Fibroblast of villous mesenchyme (primary cell): ENCODE data around the gene PID1. TPM values are rescaled to one million over a fixed set of nuclear protein-coding genes. Genes with fewer than 3 reads are reported as not detected.
A peak's percentile ranks its signal among the peaks of the same experiment; 100 is the strongest.

Experiments
- DNase-seq: peaks from one replicate; pipeline ENCODE4 v3.0.0-alpha.2; 2010; ENCODE audit warnings: low read depth
- H3K4me3 ChIP-seq: 2 replicates; pipeline ENCODE4 v1.5.1; 2011; ENCODE audit warnings: low read depth, mild to moderate bottlenecking, low read length
- total RNA-seq: library from RNA; depleted of rRNA; stranded (reverse); fragments of >200 nt; gene quantifications from 2 replicates; pipeline ENCODE4 v1.2.3, GENCODE V29; 2012
- TF ChIP-seq, protein P1 (sequence below): IDR thresholded peaks from 2 replicates; pipeline ENCODE4 v1.5.1; 2012; ENCODE audit warnings: low read depth, mild to moderate bottlenecking, low read length; ENCODE audit not compliant: insufficient read depth

Gene PID1
- total RNA-seq, 1 donor: 12.1 TPM

DNA sequence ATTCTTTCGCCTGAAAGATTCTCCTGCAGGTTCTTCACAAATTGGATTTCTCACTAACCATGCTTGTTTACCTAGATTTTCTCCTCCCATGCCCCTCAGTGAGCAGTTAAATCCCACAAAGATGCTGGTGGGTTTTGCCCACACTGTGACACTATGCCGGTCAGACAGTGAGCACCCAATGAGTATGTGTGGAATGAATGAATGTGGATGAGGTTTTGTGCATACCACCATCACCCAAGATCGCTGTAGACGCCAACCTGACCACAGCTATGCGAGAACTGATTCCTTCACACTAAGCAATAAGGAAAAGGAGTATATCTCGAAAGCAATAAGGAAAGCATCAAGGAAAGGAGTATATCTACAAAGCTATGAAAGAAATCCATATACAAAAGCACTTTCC lies 116.7 kb downstream of the PID1 start:
- peak; percentile 39 for DNase-seq
- H3K4me3 ChIP-seq: no peak overlapping the region
- TF ChIP-seq, protein P1, sequence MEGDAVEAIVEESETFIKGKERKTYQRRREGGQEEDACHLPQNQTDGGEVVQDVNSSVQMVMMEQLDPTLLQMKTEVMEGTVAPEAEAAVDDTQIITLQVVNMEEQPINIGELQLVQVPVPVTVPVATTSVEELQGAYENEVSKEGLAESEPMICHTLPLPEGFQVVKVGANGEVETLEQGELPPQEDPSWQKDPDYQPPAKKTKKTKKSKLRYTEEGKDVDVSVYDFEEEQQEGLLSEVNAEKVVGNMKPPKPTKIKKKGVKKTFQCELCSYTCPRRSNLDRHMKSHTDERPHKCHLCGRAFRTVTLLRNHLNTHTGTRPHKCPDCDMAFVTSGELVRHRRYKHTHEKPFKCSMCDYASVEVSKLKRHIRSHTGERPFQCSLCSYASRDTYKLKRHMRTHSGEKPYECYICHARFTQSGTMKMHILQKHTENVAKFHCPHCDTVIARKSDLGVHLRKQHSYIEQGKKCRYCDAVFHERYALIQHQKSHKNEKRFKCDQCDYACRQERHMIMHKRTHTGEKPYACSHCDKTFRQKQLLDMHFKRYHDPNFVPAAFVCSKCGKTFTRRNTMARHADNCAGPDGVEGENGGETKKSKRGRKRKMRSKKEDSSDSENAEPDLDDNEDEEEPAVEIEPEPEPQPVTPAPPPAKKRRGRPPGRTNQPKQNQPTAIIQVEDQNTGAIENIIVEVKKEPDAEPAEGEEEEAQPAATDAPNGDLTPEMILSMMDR: no peak

DNA sequence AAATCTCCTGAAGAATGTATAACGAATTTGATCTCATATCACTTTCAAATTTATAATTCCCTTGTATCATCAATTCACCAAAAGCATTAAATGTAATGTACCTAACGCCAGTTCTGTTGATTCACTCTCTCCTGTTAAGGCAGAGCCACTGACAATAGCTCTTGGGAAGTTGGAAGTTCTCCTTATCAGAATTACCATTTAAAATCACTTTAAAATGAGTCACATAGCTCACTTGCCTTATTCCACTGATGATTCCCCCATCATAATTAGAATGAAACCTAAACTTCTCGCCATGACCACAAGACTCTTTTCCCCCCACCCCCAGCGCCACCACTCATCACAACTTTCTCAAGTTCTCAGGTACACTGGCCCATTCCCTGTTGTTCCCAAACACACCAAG lies 117.1 kb downstream of the PID1 start:
- H3K4me3 ChIP-seq: no peak overlapping the region
- TF ChIP-seq, protein P1: no peak
- DNase-seq: no peak

DNA sequence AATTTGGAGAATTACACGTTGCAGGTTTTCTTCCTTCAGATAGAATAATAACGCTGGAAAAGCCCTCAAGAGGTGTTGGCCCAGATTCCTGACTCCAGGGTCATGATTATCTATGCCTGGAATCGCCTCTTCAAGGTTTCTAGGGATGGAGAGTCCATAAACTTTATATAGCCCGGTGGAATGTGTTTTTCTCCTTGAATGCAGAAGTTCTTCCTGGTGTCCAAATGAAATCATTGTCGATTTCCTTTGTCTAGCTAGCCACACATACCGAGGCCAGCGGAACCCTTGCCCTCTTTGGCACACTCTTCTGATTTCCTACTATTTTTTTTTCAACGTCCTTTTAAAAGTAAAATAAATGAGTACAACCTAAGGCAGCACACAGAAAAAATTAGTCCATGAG lies 117.8 kb downstream of the PID1 start:
- DNase-seq: no peak
- TF ChIP-seq, protein P1: no peak
- H3K4me3 ChIP-seq: no peak overlapping the region

DNA sequence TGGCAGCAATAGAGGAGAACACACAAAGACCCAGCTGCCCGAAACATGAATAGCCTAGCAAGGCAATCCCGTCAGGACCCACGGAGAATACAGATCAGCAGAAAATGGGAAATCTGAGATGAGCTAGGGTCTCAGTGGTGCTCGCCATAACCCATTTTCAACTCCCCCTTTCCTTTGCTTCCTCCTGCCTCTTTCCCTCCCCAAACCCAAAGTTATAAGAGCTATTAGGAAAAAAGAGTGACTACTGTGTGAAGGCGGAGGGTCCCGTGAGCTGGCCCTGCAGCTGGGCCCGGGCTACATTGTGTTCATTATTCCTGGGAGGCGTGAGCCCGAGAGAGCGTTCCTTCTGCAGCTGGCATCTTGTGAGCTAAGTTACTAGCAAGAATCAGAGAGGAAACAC lies 118.4 kb downstream of the PID1 start:
- TF ChIP-seq, protein P1: no peak
- no peak overlapping the region for H3K4me3 ChIP-seq
- DNase-seq: no peak

DNA sequence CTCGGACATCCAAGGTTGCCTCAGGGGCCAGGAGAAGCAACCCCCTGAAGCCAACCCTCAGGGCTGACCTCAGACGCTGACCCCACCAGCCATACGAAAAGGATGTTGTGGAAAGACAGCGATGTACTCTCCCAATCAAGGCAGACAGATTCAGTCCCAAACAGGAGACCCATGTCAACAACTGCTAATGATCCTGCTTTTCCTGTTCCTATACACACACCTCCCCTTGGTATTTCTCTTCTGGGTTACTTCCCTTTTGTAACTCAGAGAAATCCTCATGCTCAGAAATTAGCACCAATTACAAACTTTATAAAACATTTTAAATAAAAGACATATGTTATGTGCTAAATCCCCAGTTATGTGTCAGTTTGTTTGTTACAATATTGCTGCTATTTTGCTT lies 120.8 kb downstream of the PID1 start:
- DNase-seq: no peak
- TF ChIP-seq, protein P1: no peak
- H3K4me3 ChIP-seq: no peak overlapping the region

DNA sequence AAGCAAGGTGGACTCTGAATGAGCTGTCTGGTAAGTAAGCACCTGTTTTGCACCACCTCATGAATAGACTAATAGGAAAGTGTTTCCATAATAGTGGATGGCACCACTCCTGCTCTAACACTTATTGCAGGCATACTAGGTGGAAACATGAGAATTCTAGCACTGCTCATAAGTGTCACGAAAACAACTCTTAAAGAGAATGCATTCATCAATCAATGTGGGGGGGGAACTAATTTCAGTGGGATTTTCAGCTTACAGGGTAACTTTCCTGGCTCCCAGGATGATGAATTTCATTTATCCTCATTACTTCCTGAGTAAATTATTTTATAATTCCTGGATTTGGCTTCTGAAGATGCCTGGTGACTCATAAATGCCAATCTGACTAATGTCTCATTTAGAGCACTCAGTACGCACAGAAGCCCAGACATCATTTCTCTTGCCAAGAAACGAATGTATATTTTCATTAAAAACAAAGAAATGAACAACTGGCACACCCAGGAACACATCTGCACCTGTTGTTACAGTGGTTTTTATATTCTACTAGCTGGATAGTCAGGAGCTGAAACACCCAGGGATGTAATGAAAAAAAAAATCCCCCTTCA lies 129.6 kb downstream of the PID1 start:
- TF ChIP-seq, protein P1: no peak
- DNase-seq: peak; percentile 42
- no peak overlapping the region for H3K4me3 ChIP-seq

DNA sequence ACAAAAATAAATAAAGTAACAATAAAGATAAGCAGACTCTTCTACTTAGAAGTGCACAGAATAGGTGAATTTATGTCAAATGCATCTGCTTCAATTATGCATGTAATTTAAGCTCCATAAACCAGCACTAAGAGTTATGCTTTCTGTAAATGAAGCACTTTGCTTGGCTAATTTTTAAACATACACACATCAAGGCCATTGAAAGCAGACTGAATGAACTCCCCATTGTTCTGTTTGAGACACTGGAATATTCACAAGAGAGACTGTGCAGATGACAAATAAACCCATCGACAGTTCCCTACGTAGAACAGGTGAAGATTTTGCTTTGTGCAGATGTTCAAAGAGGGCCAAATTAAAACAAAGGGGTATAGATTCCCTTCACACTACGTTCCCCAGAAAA lies 133.4 kb downstream of the PID1 start:
- H3K4me3 ChIP-seq: no peak overlapping the region
- DNase-seq: no peak
- TF ChIP-seq, protein P1: no peak
